B cell (primary cell): ENCODE results near the gene AOPEP.

Experiments
- EZH2 ChIP-seq: IDR thresholded peaks from 2 replicates; pipeline ENCODE4 v1.6.1; 2012; ENCODE audit warnings: borderline replicate concordance, low read depth, mild to moderate bottlenecking, moderate library complexity, low read length; ENCODE audit not compliant: insufficient read depth, poor library complexity, severe bottlenecking
- TF ChIP-seq, protein P1 (sequence below): fragments of 200-600 bp; IDR thresholded peaks from one replicate; pipeline ENCODE4 v1.8.0; 2022; ENCODE audit warnings: antibody characterized with exemption, mild to moderate bottlenecking

DNA sequence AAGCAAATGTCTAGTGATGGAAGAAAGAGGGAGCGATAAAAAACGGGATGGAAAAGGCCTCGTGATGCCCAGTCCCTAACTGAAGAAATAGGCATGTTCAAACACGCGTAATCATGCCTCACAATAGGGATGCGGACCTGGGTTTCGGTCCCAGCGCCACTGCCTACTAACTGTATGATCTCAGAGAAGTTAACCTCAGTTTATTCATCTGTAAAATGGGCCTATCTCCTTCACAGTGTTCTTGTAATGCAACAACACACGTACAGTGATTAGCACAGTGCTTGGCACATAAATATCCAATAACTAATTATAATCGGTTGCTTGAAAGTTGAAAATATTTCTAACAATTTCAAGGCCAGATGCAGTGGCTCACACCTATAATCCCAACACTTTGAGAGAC lies 409.3 kb downstream of the AOPEP start:
- TF ChIP-seq, protein P1, sequence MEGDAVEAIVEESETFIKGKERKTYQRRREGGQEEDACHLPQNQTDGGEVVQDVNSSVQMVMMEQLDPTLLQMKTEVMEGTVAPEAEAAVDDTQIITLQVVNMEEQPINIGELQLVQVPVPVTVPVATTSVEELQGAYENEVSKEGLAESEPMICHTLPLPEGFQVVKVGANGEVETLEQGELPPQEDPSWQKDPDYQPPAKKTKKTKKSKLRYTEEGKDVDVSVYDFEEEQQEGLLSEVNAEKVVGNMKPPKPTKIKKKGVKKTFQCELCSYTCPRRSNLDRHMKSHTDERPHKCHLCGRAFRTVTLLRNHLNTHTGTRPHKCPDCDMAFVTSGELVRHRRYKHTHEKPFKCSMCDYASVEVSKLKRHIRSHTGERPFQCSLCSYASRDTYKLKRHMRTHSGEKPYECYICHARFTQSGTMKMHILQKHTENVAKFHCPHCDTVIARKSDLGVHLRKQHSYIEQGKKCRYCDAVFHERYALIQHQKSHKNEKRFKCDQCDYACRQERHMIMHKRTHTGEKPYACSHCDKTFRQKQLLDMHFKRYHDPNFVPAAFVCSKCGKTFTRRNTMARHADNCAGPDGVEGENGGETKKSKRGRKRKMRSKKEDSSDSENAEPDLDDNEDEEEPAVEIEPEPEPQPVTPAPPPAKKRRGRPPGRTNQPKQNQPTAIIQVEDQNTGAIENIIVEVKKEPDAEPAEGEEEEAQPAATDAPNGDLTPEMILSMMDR: no peak
- TF ChIP-seq EZH2: no peak
